Gastrocnemius medialis (tissue), 4 donors: ENCODE measurements around the gene NRG3.

Source experiments
- POLR2A ChIP-seq, 2 donors: fragments of 450-650 bp; IDR thresholded peaks; one replicate each; pipeline ENCODE4 v1.6.1; 2017; ENCODE audit warnings: antibody characterized with exemption in 2 of 2, mild to moderate bottlenecking in 2 of 2, moderate library complexity in 2 of 2
- TF ChIP-seq, protein P1 (sequence below), 5 experiments: fragments of 450-650 bp in 3 of 5; fragments of 200-600 bp in 2 of 5; sonication (generic) in 2 of 5; IDR thresholded peaks in 4 of 5; conservative IDR thresholded peaks in 1 of 5; 1 replicate in 4 of 5; 2 replicates in 1 of 5; pipeline ENCODE4 v1.5.1; 2016 to 2019; ENCODE audit warnings: antibody characterized with exemption in 5 of 5, mild to moderate bottlenecking in 3 of 5, moderate library complexity in 3 of 5

DNA sequence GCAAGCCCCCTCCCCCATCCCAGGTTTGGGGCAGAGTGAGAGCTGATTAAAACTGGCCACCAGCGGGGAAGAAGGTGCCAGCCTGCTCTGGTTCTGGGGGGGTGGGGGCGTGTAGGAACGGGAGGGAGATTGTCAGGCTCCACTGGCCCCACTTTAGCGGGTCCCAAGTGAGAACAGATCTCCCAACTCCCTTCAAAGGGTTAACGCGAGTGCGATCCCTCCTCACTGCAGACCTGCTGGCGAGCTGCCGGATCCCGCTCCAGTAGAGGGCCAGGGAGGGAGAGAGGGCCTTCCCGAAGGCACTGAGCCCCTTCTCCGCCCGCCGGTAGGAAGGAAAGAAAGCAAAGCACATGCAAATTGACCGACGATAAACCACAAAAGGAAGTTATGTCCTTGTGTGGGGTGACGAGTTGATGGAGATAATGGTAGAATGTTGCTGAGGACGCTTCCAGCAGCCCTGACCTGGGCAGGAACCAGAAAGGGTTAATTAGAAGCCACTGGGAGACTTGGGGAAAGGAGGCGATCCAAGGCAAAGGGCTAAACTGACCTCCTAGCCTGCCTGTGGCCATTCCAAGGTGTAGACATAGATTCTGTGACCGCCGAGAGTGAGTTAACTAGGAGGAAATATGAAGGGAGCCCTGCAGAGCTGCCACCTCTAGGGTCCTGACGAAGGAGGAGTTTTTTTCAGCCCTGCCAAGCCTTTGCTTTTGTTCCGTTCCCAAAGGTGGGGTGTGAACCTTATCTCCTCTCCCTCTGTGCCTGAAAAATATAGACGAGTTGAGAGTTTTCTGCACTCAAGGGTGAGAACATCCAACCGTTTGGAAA lies 1.5 kb downstream of the NRG3 start:
- TF ChIP-seq, protein P1, sequence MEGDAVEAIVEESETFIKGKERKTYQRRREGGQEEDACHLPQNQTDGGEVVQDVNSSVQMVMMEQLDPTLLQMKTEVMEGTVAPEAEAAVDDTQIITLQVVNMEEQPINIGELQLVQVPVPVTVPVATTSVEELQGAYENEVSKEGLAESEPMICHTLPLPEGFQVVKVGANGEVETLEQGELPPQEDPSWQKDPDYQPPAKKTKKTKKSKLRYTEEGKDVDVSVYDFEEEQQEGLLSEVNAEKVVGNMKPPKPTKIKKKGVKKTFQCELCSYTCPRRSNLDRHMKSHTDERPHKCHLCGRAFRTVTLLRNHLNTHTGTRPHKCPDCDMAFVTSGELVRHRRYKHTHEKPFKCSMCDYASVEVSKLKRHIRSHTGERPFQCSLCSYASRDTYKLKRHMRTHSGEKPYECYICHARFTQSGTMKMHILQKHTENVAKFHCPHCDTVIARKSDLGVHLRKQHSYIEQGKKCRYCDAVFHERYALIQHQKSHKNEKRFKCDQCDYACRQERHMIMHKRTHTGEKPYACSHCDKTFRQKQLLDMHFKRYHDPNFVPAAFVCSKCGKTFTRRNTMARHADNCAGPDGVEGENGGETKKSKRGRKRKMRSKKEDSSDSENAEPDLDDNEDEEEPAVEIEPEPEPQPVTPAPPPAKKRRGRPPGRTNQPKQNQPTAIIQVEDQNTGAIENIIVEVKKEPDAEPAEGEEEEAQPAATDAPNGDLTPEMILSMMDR (IDR thresholded peaks at IDR 0.05 in 4 of 5, conservative IDR thresholded peaks at IDR 0.05 in 1 of 5): no peak
- TF ChIP-seq POLR2A (IDR thresholded peaks at IDR 0.05): no peak
